ENCODE measurements around the gene LCN10.
"Not testable (repeated sequence)": the region's sequence is repeated elsewhere in the genome, so short reads cannot be mapped to it uniquely, and the experiment has no call there.

The LCN10 gene

DNA sequence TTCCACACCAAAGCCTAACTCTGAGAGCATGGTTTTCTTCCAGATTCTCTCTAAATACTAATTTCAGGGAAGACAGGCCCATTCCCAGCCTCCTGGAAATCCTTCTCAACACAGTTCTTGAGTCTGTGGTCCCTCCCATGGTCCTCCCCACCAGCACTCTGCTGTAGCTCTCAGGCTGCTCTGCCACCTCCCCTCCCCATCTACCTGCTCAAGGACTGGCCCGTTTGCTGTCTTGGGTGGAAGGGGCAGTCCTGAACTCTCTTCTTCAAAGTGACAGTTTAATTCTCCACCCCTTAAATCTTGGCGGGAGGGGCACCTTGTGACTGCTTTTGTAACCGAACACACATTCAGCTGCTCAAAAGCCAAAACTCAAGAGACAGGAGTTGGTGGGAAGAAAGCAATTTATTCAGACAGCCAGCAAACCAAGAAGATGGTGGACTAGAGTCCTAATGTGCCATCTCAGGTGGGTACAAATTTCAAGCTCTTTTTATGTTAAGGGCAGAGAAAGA lies 29.2 kb upstream of the LCN10 start:
- DNase-seq (ENCODE audit: low read depth) = no peak

DNA sequence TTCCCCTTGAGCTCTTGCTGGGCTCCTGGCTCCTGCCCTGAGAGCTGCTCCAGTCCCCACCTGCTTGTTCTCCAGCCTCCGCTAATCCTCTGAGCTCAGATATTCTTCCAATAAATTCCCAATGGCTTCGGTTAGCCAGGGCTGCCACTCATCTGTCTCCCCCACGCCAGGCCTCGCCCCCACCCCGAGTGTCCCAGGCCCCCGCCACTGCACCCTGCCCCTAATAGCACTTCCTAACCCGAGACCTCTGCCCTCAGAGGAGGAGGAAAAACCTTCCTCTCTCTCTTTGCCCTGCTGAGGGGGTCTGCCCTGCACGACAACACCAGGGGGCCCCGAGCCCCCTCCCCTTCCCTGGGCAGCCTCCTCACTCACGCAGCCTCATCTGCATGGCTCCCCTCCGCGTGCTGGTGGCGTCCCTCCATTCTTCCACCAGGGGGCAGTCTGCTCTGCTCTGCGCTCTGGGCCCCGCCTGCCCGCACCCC lies 27.0 kb upstream of the LCN10 start:
- DNase-seq (ENCODE audit: low read depth) = no peak

- peak; percentile 48 for DNase-seq (ENCODE audit: low read depth)
These were observed 23.8 kb upstream of the LCN10 start for GRCh38 chr9:136766410-136767120.

DNA sequence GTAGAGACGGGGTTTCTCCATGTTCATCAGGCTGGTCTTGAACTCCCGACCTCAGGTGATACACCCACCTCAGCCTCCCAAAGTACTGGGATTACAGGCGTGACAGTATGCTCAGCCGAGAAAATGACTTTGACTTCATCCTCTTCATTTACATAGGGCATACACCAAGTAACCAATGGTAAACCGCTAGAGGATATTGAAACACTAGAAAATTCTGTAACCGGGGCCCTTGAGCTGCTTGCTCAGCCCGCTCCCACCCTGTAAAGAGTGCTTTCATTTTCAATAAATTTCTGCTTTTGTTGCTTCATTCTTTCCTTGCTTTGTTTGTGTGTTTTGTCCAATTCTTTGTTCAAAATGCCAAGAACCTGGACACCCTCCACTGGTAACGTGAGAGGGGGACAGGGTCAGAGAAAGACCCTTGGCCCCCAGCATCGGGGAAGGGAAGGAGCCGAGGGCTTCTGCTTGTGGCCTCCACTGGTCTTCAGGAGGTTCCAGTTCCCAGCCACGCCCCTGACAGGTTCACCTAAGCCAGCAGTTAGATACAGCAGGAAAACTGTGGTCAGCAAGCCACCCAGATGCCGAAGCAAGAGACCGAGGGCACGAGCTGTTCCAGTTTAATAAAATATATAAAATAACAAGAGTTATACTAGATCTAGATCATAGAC lies 23.1 kb upstream of the LCN10 start:
- not testable (repeated sequence) for DNase-seq (ENCODE audit: low read depth)

DNA sequence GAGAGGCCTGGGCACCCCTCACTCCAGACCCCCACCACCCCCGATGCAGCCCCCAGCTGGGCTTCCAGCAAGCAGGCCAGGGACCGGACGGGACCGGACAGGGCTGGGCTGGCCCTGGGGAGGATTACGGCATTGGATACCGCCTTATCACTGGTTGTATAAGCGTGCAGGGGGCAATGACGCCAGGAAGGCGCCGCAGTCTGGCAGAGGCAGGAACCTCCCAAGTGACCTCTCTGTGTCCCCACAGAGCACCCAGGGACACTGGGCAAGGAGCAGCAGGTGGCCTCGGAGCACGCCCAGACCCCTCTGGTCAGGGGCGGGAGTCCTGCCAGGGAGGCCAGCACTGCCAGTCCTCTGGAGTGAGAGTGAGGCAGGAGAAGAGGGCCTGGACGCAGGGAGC lies 22.3 kb upstream of the LCN10 start:
- DNase-seq (ENCODE audit: low read depth) = no peak

DNA sequence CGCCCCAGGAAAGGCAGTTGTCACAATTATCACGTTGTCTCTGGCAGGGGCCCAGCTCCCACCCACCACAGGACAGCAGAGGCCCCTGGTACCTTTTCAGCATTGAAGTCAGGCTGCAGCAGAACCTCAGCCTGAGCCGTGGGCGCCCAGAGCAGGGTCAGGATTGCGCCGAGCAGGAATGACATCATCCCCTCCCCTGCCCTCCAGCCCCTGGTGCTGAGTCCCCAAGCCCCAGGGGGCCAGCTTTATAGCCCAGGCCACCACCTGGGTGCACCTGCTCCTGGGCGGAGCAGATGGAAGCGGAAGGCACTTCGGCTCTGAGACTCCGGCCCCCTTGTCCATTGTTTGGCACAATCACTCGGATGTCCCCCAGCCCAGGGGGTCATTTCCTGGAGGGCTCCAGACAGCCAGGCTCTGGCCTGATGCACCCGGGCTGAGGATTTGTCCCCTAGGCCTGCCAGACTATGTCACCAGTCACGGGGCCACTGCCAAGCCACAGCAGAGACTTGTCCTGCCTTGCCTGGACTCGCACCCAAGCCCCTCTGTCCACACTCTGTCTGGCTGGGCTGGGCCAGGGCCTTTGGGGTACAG lies 21.7 kb upstream of the LCN10 start, which contains the start of gene LCN15:
Gene LCN15 (minus strand): TSS at position 218 of the 591 bp plus-strand sequence. CDS start 30 bp downstream, at position 188.
- DNase-seq (ENCODE audit: low read depth) = no peak

- DNase-seq (ENCODE audit: low read depth) = no peak
These were observed 20.9 kb upstream of the LCN10 start for GRCh38 chr9:136763649-136764035.

DNA sequence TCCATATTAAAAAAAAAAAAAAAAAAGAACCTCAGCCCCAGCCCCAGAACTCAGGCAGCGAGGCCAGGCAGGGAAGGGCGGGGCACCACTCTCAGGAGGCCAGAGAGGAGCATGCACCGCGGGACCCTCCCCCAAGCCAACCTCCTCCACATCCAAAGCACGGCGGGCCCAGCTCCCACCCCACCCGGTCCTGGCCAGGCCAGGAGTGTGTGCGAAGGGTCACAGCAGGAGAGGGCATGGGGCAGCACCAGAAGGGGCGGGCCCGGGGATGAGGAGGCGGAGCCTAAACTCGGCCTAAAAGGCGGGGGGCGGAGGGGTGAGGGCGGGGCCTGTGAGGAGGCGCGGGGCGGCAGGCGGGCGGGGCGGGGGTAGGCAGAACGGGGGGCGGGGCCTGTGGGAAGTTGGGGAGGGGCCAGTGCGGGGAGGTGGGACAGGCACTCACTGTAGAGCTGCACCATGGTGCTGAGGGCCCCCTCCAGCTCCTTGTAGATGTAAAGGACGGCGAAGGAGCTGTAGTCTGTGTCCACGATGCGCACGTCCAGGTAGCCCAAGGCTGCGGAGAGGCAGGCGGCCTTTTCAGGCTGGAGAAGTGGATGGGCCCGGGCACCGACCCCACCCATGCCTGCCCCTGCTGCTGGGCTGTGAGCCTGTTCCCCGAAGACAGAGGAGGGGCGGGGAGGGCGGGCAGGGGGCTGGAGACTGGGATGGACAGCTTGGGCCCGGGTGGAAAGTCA lies 20.3 kb upstream of the LCN10 start:
- DNase-seq (ENCODE audit: low read depth) = no peak

GRCh38 chr9:136762221-136762691 lies 19.5 kb upstream of the LCN10 start:
- no peak for DNase-seq (ENCODE audit: low read depth)

DNA sequence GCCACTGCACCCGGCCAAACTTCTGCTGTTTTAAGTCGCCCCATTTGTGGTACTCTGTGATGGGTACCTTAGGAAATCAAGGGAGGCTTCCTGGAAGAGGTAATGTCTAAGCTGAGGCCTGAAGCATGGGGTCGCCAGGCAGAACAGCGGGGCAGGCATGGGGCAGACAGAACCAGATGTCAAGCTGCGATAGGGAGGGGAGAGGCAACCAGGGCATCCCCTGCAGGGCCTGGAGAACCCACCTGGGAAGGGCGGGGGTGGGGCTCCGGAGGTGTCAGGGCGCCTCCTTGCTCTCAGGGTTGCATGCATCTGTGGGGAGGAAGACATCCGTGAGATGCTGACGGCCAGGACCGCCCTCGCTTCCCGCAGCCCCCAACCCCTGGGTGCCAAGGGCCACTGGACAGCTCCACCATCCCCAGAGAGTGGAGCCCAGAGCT lies 18.8 kb upstream of the LCN10 start:
- DNase-seq (ENCODE audit: low read depth) = no peak

- peak; percentile 71 for DNase-seq (ENCODE audit: low read depth)
These were observed 18.2 kb upstream of the LCN10 start for GRCh38 chr9:136760834-136761544.

DNA sequence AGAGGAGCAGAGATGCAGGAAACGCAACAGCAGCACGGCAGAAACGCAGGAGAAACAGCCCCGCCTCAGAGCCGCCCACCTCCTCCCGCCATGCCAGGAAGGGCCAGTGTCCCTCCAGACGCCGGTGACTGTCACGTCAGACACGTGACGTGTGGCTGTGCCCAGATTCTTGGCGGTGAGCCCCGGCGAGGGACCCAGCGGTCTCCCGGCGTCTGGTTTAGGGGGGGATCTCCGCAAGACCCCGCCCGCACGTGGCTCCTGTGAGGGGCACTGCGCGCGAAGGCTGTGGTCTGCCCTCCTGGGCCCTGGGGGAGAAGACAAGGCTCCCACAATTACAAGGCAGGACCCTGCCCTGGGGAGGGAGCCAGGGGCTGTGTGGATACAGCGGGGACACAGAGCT lies 17.7 kb upstream of the LCN10 start:
- no peak for DNase-seq (ENCODE audit: low read depth)

- no peak for DNase-seq (ENCODE audit: low read depth)
These were observed 16.9 kb upstream of the LCN10 start for GRCh38 chr9:136759436-136760325.

DNA sequence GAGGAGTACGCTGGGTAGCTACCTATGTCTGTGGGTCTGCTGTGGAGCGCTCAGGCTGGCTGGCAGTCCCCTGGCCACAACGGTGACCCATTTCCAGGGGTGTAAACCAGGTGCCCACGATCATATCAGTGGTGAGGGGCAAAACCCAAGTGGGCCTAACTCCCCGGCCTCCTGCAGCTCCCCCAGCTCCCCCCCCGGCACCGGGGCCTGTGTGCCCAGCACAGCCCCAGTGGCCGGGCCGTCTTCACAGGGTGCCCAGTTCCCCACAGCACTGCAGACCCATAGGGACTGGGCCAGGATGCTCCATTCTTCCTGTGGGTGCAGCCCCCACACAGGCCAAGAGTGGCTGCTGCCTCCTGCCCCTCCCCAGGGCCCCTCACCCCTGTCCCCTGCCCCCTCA lies 16.3 kb upstream of the LCN10 start:
- no peak for DNase-seq (ENCODE audit: low read depth)

- DNase-seq (ENCODE audit: low read depth) = no peak
These were observed 15.0 kb upstream of the LCN10 start for GRCh38 chr9:136757751-136758140.

GRCh38 chr9:136757328-136757727 lies 14.6 kb upstream of the LCN10 start:
- no peak for DNase-seq (ENCODE audit: low read depth)

DNA sequence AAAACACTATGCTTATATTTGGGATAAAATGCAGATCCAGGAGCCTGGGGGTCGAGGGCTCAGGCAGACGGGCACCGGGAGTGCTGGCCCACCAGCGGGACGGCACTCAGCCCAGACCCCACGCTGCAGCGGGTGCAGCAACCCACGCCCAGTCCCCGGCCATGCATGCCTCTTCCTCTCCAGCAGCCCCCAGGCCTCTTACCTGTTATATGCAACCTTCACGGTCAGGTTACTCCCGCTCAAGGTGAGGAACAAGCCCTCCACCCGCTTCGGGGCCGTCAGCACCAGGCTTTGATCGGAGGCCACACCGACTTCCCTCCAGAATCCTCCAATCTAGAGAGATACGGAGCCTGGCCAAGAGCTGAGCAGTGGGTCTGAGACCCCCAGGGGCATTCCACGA lies 14.1 kb upstream of the LCN10 start:
- DNase-seq (ENCODE audit: low read depth) = no peak

GRCh38 chr9:136756134-136756438 lies 13.3 kb upstream of the LCN10 start:
- DNase-seq (ENCODE audit: low read depth) = no peak

GRCh38 chr9:136755302-136756133 lies 12.8 kb upstream of the LCN10 start:
- DNase-seq (ENCODE audit: low read depth) = not testable (repeated sequence)
